GOT3 (cell line): ENCODE measurements around the gene ARHGAP28.

Source experiments
- DNase-seq: peaks from one replicate; lab custom pipeline; 2025; ENCODE audit warnings: mixed read lengths; lab: John Stamatoyannopoulos, UW

Gene ARHGAP28

DNA sequence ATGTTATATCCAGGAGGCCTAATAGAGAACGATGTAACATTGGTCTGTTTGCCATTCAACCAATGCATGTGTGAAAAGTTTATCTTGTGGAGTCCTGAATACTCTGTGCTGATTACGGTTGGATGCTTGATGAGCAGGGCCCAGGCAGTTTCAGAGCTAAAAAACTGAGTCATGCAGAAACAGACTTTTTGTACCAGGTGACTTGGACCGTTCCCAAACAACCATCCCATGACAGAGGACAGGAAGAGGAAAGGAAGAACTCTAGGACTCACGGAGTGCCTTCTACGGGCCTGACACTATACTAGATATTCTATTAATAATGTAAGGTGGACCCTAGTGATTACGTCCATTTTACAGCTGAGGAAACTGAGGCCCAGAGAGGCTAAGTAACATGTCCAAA, 142.1 kb downstream of the ARHGAP28 start:
- DNase-seq = no peak

DNA sequence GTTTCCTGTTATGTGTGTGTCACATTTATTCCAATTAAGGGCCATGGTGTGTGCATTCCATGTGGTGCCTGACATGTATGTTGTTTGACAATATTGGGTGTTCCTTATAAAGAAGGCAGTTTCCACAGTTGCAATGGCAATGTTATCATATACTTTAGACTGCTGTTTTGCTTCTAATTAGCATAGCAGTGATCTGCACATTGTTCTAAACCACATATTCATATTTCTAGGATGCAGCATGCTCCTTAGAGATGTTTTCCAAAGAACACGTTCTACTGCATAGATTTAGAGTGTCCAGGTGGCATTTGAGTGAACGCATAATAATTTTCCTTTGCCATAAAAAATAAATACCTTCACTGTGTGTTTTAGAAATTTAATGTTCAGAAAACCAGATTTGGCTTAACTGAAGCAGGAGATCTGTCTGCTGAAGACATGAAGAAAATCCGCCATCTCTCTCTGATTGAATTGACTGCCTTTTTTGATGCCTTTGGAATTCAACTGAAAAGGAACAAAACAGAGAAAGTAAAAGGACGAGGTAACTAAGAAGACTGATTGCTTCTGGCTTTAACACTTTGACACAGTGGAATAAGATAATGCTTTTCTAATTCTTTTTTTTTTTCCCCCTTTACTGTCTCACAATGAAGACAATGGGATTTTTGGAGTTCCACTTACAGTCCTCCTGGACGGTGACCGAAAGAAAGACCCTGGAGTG, 143.7 kb downstream of the ARHGAP28 start:
- DNase-seq = no peak

DNA sequence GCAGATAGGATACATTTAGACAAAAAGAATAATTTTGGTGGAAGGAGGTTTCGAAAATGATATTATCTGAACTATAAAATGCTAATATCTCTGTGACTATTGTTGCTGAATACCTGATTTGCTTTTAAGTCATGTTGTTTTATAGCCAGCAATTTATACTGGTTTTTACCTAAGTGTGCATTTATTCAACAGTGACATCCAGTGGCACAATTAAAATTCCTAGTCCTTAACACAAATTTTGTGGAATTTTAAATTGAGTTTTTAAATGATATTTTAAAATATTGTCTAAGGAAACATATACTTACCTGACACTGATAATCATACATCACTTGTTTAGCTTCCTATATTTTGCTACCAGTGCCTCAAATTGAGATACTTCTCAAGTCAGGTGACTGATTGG, 144.8 kb downstream of the ARHGAP28 start:
- no peak for DNase-seq

DNA sequence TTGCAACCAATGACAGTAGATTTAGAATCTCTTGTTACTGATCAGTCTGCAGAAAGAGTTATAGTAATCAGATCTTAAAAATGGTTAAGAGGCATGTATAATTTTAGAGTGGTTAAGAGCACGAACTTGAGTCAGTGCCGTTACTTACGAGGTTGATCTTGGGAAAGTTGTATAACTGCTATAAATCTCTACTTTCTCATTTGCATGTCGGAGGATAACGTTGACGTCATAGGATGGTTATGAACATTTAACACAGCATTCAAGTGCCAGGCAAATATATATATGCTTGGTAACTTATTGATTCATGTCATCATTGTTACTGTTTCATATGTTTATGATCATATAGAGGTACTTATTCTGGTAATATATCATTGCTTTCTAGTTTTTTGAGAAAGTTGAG, 146.2 kb downstream of the ARHGAP28 start:
- no peak for DNase-seq

DNA sequence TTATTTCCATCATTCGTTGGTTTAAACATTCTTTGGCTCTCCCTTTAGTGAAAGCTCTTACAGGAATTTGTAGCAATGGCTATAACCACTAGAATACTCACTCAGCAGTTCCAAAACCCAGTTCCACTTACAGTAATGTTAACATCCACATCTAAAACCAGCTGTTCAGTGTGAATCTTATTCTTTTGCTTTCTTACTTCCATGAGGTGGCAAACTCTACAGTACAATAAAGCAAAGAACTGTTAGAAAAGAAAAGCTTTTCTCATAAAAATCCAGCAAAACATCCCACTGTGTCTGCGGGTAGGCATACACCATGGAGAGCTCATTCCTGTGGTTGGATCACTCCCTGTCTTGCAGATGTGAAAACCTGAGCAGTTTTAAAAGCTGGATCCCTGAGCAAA, 147.1 kb downstream of the ARHGAP28 start:
- DNase-seq = no peak

DNA sequence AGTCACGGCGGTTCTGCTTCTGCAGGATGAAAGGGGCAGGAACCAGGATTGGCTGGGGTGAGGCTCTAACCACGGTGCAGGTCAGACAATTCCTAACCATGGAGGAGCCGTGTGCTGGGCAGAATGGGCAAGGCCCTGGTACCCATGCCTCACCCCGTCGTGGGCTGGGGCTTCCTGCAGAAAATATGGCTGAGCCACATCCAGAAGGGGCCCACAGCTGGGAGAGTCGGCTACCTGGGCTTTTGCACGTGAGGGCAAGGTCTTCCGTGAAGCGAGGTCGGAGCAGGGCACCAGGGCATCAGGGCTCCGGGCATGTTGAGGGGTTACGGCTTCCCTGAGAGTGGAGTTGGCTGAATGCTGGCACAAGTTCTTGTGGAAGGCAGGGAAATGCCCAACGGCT, 147.8 kb downstream of the ARHGAP28 start:
- DNase-seq = no peak

DNA sequence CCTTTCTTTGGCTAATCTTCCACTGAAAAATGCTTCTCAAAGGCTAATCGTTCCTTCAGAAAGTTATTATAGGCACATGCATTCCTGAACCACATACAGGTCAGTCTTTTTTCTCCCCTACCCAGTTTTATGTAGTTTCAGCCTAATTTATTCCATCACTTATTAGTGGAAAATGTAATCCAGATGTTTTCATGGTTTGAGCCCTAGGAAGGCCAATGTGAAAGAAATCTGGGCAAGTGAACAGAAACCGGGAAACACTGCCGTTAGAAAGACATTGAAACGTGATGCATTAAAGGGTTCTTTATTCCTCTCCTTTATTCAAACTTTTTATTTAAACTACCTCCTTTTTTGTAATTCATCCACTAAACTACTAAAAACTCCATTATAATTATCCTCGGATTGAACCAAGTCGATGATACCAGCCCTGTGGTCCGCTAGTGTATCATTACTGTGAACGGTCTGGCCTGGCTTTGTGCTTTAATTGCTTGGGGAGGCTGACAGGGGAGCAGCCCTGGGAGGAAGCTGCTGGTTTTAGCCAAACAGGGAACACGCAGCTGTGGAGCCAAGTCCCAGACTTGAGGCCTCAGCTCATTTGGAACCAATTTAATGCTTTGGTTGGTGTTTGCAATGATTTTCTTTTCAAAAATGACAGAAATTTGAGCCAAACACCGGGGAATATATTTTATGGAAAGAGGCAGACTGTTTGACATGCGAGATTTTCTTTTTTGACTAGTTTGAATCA, 149.2 kb downstream of the ARHGAP28 start:
- no peak for DNase-seq

DNA sequence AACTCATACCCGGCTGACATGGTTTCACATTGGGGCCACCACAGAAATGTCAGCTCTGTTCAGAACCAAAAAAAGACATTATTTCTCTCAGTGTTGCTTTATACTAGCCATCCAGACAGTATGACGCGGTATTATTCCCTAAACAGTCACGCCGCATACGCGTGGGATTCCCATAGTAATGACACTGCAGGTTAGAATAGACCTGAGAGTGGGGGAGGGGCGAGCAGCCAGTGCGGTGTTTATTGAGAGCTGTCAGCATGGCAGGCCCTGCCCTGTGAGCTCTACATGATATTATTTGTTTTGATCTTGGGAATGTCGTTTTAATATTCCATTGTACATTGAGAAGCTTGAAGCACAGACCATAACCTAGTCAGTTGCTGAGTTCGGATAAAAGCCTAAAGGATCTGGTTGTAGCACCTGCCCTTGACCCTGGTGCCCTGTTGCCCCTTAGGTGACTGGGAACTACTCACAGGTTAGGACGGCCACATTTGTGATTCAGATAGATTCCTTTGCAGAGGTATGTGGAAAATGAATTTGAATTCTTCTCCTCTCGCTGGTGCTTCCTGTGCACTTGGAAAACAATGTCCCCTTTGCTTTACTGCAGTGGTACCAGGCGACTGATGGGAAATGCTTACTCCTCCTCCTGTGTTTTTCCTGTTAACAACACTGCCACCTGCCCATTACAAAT, 150.1 kb downstream of the ARHGAP28 start:
- no peak for DNase-seq

DNA sequence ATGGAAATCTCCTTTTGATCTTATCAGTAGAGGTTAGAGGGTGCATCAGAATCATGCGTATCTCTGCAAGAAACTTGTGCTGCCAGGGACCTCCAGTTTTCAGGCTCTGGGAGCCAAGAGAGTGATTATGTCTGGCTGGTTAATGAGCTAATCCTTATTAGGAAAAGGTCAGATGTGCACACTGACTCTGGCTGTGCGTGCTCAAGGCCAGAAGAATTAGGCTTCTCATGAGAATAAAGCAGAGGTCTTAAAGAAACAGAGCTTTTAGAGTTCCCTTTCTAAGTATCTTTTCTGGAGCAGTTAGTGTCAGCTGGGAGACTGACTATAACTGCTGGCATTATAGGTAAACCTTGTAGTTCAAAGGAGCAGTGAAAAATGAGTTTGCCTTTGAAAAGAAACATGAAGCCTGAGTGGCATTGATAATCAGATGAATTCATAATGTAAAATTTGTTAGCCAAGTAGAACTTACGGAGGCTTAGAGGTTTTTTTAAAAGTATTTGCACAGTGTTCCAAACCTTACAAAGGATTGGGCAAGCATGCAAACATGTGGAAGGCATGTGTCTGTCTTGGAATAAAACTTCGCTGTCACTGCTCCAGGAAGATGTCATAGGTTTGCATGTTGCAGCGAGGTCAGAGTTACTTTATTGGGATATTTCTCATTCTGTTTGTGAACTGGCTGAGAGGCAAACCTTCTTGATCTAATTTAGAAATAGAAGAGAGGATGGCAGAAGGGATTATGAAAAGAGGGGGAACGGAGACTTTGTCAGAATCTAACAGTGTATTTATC, 151.7 kb downstream of the ARHGAP28 start:
- DNase-seq = no peak

DNA sequence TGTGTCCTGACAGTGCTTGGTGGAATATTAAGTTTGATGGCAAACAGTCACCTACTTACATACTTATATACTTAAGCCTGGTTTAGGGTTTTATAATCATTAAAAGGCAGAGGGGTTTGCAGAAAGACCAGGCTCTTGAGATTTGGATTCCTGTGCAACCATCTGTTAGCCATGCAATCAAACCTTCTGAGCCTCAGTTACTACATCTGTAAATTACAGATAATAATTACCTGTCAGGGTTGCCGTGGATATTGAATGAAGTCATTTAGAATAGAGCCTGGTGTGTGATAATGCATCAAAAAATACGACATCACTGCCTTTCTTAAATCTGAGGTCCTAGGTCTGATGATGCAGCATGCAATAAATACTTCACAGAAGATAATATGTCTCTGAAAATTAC, 152.9 kb downstream of the ARHGAP28 start:
- DNase-seq = no peak

DNA sequence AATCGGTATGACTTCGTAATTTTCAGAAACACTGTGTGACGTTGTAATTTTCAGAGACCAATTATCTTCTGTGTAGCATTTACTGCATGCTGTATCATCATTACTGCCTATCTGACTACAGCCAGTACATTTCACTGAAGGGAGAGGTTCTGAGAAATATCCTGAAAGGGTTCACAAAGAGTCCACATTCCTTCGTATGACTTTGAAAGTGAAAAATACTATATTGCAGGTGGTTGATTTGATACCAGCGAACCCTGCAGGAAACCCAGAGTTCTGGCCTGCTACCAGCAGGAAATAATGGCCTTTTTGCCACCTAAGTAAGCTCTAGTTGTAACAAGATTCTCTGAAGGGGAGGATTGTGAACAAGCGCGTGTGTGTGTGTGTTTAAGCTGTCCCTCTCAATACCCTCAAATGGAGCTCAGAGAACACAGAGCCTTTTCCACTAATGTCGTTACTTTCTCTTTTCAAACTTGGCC, 155.5 kb downstream of the ARHGAP28 start:
- DNase-seq = no peak

DNA sequence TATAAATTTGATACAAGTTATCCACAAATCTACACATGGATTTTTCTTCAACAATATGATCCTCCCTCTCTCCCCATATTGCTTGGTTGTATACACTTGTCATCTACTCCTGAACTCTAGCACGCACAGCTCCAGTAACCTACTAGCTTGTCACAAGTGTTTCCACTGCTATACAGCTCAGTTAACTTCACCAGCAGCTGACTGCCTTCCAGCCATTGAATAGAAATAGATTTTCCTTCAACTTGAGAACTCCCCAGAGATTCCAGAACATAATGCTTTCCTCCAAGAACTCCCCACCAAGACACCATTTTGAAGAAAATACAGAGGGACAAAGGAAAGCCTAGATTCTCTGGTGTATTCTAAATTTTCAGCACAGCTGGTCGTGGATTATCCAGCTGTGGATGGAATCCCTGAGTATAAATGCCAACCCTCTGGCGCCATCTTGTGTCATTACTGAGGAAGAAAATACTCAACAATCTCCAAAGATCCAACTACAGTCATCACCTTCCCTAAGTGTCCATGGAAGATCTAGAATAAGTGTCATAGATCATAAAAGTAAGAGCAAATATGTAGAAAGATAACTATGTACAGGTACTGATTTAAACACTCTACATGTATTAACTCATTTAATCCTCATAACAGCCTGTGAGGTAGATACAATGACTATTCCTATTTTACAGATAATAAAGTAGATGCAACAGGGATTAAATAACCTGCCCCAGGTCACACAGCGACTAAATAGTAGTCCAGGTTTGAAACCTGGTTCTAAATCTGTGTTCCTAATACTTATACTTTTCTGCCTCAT, 156.7 kb downstream of the ARHGAP28 start:
- DNase-seq = no peak

DNA sequence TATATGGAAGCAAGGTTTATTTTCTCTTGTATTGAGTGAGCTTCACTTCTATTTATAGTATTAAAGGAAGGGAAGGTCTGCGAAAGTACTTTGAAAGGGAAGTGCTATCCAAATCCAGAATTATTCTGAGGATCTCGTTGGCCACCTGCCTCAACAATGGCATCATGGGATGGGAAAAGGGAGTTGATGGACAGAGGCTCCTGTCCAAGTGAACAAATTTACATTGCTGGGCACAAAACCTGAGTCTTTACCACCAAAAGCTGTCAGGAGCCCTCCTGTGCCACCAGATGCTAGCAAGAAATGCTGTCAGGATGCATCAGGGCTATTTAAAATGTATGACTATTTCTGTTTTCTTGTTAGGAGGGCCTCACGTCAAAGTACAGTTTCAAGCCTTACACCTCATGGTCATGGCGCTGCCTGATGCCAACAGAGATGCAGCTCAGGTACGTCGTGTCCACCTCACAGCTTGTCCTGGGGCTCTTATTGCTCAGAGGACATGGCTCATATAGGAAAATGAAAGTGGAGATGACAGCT, 157.3 kb downstream of the ARHGAP28 start:
- no peak for DNase-seq

DNA sequence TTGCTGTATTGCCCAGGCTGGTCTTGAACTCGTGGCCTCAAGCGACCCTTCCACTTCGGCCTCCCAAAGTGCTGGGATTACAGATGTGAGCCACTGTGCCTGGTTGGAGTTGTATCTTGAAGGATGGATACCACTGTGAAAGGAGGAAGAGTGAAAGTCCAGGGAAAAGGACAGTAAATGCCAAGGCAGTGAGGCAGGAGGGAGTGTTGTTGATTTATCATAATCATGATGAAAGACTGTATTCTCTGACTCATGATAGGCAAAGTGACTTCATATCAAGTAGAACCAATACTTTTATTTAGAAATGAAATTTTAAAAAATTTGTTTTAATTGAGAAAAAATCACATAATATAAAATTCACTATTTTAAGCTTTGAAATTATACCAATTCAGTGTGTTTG, 162.3 kb downstream of the ARHGAP28 start:
- DNase-seq = no peak

DNA sequence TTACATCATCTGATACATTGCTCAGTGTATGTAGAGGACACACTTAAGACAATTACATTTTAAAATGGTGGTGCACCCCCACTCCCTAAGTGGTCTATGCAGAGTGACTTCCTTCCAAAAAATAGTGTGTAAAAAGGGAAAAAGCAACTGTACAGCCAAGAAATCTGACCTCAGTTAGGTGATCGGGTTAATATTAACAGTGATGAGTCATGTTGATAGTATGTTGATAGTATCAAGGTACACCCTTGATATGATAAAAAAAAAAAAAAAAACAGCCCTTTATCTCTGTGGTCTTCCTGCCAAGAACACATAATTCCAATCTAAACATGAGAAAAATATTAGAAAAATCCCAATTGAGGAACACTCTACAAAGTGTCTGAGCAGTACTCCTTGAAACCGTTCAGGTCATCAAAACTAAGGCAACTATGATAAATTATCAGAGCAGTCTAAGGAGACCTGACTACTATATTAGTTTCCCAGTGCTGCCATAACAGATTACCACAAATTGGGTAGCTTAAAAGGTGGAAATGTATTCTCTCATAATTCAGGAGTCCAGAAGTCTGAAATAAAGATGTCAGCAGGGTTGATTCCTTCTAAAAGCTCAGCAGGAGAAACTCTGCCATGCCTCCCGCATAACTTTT, 171.9 kb downstream of the ARHGAP28 start:
- no peak for DNase-seq

DNA sequence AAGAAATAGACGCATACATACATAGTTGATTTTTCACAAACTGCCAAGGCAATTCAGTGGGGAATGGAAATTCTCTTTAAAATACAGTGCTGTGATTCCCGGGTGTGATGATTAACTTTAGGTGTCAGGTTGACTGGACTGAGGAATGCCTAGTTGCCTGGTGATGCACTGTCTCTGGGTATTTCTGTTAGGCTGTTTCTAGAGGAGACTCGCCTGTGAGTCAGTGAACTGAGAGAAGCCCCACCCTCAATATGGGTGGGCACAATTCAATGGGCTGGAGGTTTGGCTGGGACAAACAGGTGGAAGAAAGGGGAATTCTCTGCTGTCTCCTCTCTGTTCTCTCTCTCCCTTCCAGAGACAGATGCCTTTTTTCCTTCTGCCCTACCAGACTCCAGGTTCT, 187.6 kb downstream of the ARHGAP28 start:
- DNase-seq = no peak

DNA sequence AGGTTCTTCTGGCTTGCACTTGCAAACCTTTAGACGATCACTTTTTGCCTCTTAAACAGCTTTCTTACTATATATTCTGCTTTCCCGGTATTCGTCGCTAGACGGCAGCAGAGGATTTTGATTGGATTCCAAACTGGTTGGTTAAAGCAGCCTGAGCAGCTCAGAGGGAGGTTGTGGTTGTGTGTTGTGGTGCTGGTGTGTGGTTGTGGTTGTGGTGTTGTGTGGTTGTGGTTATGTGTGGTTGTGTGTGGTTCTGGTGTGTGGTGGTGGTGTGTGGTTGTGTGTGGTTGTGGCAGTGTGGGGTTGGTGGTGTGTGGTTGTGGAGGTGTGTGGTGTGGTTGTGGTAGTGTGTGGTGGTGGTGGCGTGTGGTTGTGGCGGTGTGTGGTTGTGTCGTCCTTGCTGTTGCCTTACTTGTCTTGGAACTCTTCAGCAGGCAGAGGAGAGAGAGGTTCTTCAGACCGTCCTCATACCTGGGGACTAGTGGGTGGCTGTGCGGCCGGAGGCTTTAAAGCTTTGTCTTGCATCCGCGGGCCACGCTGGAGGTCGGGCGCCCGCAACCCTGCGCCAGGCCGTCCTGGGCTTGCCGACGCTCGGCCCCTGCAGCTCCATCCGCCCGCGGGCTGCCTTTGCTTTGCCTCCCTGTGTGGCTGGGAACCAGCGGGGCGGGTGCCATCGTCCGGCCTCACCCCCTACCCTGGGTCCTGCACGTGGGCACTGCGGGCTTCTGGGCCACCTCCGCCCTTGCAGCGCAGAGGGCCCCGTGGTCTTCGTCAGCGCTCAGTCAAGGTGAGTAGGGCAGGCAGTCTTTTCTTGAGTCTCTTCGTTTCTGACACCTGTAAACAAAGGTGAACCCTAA, 190.8 kb downstream of the ARHGAP28 start:
- DNase-seq = no peak

DNA sequence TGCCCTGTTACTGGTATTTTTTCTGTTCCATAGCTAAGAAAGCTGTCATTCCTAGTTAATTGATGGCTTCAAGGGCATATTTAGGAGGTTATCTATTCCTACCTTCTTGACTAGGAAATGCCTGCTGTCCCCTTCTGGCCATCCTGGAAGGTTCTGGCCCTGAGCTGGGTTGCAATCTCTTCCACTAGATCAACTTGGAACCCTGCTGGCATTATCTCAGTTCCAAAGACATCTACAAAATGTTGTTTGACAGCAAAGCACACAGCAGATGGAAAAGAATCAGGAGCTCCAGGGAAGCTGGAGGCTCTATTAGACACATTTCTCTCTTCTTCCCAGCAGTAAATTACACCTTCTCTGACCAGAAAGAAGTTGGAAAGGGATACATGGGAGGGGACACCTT, 192.1 kb downstream of the ARHGAP28 start:
- DNase-seq = no peak

DNA sequence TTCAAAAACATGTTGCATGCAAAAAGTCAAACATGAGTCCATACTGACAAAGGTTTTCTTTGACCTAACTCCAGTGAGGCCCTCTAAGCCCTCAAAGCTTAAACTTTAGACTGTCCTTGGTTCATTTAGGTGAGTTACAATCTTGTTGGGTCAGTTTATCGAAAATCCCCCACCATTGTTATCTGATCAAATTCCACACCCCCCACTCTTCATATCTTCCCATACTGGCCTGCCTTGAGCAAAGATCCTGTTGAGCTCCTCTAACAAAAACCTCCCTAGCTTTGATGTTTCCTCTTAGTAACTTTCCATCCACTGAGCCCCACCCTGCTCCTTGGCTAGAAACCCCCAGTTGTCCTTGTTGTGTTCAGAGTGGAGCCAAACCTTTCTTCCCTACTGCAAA, 193.7 kb downstream of the ARHGAP28 start:
- DNase-seq = no peak

DNA sequence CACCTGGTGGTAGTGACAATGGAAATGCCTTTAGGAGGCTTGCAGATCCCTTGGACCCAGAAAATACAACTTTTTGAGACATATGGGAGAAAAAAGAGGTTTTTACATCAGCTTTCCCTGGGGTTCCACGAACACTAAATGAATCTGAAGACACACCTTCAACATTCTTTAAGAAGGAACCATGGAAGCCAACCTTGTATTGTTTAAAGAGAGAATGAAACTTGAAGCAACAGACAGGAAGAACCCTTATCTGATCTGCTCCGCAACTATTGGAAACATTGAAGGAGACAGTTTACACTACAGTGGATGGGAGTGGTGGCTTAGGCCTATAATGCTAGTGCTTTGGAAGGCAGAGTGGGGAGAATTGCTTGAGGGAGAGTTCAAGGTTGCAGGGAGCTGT, 197.6 kb downstream of the ARHGAP28 start:
- no peak for DNase-seq
